Stimulated activated CD4-positive, alpha-beta T cell treated with anti-CD3 and anti-CD28 coated beads, Interleukin-2, amount 100 ng/mL, for 24 hours (primary cell): ENCODE data around the gene RBMS3.
"Not testable (repeated sequence)": the region's sequence is repeated elsewhere in the genome, so short reads cannot be mapped to it uniquely, and the experiment has no call there.

Experiments
- DNase-seq, 2 donors: peaks; one replicate each; pipeline ENCODE4 v3.0.0-alpha.2; 2020

RBMS3 gene

GRCh38 chr3:29393946-29394345 is 113.1 kb downstream of the RBMS3 start:
- DNase-seq = not testable (repeated sequence)

GRCh38 chr3:29397406-29397805 is 116.5 kb downstream of the RBMS3 start:
- DNase-seq = no peak

GRCh38 chr3:29398787-29399186 is 117.9 kb downstream of the RBMS3 start:
- DNase-seq = no peak

GRCh38 chr3:29406291-29406832 is 125.5 kb downstream of the RBMS3 start:
- no peak for DNase-seq

GRCh38 chr3:29408676-29409075 is 127.8 kb downstream of the RBMS3 start:
- no peak for DNase-seq

GRCh38 chr3:29409409-29409808 is 128.5 kb downstream of the RBMS3 start:
- DNase-seq = no peak

GRCh38 chr3:29410220-29410619 is 129.3 kb downstream of the RBMS3 start:
- no peak for DNase-seq

- DNase-seq = no peak
Observed at GRCh38 chr3:29410660-29411405, 130.0 kb downstream of the RBMS3 start.

GRCh38 chr3:29412110-29412509 is 131.2 kb downstream of the RBMS3 start:
- DNase-seq = no peak

- DNase-seq = no peak
Observed at GRCh38 chr3:29414468-29415224, 133.8 kb downstream of the RBMS3 start.

- DNase-seq = no peak
Observed at GRCh38 chr3:29415482-29416223, 134.8 kb downstream of the RBMS3 start.

- DNase-seq = no peak
Observed at GRCh38 chr3:29416514-29416913, 135.6 kb downstream of the RBMS3 start.

- DNase-seq = no peak
Observed at GRCh38 chr3:29420106-29420505, 139.2 kb downstream of the RBMS3 start.

- DNase-seq = no peak
Observed at GRCh38 chr3:29426302-29427226, 145.7 kb downstream of the RBMS3 start.

GRCh38 chr3:29427266-29428103 is 146.6 kb downstream of the RBMS3 start:
- no peak for DNase-seq

- DNase-seq = no peak
Observed at GRCh38 chr3:29429055-29429679, 148.3 kb downstream of the RBMS3 start.

GRCh38 chr3:29430558-29430971 is 149.7 kb downstream of the RBMS3 start:
- no peak for DNase-seq

- DNase-seq = no peak
Observed at GRCh38 chr3:29436612-29437323, 155.9 kb downstream of the RBMS3 start.

GRCh38 chr3:29438580-29438979 is 157.7 kb downstream of the RBMS3 start:
- DNase-seq = no peak
